KG1 (cell line): ENCODE measurements around the gene IRGC.

Source experiments
- DNase-seq: peaks from one replicate; lab custom pipeline; 2025; lab: John Stamatoyannopoulos, UW

IRGC gene

GRCh38 chr19:43692385-43692784 lies 23.5 kb upstream of the IRGC start:
- DNase-seq = no peak

- no peak for DNase-seq
Observed at GRCh38 chr19:43692877-43693276, 23.0 kb upstream of the IRGC start.

- no peak for DNase-seq
Observed at GRCh38 chr19:43694553-43694952, 21.3 kb upstream of the IRGC start.

GRCh38 chr19:43695985-43696704 lies 19.7 kb upstream of the IRGC start:
- DNase-seq = no peak

- no peak for DNase-seq
Observed at GRCh38 chr19:43697295-43697694, 18.6 kb upstream of the IRGC start.

- no peak for DNase-seq
Observed at GRCh38 chr19:43699506-43700394, 16.1 kb upstream of the IRGC start.

GRCh38 chr19:43700395-43701000 lies 15.4 kb upstream of the IRGC start:
- no peak for DNase-seq

- DNase-seq = no peak
Observed at GRCh38 chr19:43704002-43704705, 11.7 kb upstream of the IRGC start.

GRCh38 chr19:43705729-43706128 lies 10.1 kb upstream of the IRGC start:
- DNase-seq = no peak

GRCh38 chr19:43707158-43707712 lies 8.6 kb upstream of the IRGC start:
- no peak for DNase-seq

- DNase-seq = no peak
Observed at GRCh38 chr19:43708716-43709115, 7.2 kb upstream of the IRGC start.

GRCh38 chr19:43711751-43712355 lies 4.0 kb upstream of the IRGC start:
- no peak for DNase-seq

- DNase-seq = no peak
Observed at GRCh38 chr19:43713208-43713607, 2.7 kb upstream of the IRGC start.

- no peak for DNase-seq
Observed at GRCh38 chr19:43718627-43719377, 2.9 kb downstream of the IRGC start.

- DNase-seq = no peak
Observed at GRCh38 chr19:43719378-43719868, 3.5 kb downstream of the IRGC start.

- no peak for DNase-seq
Observed at GRCh38 chr19:43719918-43720317, 4.0 kb downstream of the IRGC start.

- no peak for DNase-seq
Observed at GRCh38 chr19:43720936-43721335, 5.1 kb downstream of the IRGC start.

GRCh38 chr19:43721469-43722048 lies 5.7 kb downstream of the IRGC start:
- no peak for DNase-seq

GRCh38 chr19:43723588-43723987 lies 7.7 kb downstream of the IRGC start:
- no peak for DNase-seq

- DNase-seq = no peak
Observed at GRCh38 chr19:43724896-43725295, 9.0 kb downstream of the IRGC start.
